DMS 273 treated with DMSO at 0.1 percent for 48 hours (cell line): Measurements from ENCODE around the gene ABCC2.
"Not testable (repeated sequence)": the region's sequence is repeated elsewhere in the genome, so short reads cannot be mapped to it uniquely, and the experiment has no call there.

ENCODE experiments used
- DNase-seq: peaks from one replicate; lab custom pipeline; 2025; lab: John Stamatoyannopoulos, UW

ABCC2 gene

GRCh38 chr10:99852481-99853213, 70.2 kb downstream of the ABCC2 start:
- no peak for DNase-seq

GRCh38 chr10:99853655-99854054, 71.2 kb downstream of the ABCC2 start:
- DNase-seq, result no peak

DNA sequence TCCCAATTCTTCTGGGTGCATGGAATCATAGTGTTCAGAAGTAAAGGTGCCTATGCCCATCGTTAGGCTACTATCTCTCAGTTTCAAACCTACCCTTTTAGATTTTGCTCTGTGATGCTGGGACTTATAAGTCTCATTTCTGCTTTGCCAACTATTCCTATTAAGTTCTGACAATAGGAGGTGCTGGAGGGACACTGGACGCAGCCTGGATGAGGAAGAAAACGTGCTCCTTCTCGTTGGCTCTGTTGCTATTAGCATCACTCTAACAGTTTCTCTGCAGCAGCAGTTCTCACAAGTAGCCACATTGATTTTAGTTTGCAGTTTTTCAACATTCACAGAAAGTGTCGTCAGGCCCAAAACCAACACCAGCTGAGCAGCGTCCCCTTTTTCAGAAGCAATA, 72.4 kb downstream of the ABCC2 start:
- no peak for DNase-seq

DNA sequence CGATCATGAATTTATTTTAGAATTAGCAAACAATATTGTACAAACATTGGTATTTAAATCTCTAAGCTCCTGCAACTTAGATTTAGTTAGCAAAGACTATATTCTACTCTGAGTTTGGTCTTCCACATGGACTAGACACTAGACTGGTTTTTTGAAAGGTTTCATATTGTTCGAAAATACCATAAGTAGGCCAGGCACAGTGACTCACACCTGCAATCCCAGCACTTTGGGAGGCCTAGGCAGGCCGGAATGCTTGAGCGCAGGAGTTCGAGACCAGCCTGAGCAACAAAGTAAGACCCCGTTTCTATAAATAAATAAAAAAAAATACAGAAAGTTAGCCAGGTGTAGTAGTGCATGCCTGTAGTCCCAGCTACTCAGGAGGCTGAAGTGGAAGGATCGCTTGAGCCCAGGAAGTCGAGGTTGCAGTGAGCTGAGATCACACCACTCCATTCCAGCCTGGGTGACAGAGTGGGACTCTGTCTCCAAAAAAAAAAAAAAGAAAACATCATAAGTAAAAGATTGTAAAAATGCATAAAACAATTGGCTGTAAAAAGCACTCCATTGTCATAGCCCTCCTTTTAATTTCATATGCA, 73.1 kb downstream of the ABCC2 start:
- DNase-seq, result no peak

DNA sequence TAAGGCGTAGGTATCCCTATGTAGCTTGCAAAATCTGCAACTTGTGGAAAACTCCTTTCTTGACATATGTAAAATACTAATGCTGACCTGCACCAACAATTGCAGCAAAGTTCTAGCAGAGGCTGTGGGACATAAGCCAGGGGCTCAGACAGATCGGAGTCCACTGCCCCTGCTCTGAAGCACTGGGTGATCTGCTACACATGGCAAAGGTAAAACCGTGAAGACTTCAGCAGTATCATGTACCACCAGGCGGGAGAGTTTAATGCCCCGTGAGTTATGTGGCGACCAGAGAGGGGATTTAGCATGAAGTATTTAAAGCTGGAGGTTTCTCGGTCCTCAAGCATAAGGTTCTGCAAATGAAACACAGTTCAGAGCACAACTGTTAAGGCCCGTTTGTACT, 76.4 kb downstream of the ABCC2 start:
- no peak for DNase-seq

DNA sequence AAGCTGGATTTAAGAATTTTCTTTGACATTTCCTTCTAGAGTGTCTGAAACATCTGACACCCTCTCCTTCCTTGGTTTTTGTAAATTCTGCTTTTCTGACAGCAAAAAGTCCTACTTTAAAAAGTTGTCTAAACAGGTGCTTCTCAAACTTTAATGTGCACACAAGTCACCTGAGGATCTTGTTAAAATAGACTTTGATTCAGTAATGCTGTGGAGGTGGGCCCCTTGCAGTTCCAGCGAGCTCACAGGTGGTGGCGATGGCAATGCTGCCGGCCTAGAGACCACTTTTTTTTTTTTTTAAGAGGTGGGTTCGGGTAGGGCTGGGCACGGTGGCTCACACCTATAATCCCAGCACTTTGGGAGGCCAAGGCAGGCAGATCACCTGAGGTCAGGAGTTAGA, 77.1 kb downstream of the ABCC2 start:
- no peak for DNase-seq

- no peak for DNase-seq
These were observed 78.0 kb downstream of the ABCC2 start for GRCh38 chr10:99860466-99860865.

DNA sequence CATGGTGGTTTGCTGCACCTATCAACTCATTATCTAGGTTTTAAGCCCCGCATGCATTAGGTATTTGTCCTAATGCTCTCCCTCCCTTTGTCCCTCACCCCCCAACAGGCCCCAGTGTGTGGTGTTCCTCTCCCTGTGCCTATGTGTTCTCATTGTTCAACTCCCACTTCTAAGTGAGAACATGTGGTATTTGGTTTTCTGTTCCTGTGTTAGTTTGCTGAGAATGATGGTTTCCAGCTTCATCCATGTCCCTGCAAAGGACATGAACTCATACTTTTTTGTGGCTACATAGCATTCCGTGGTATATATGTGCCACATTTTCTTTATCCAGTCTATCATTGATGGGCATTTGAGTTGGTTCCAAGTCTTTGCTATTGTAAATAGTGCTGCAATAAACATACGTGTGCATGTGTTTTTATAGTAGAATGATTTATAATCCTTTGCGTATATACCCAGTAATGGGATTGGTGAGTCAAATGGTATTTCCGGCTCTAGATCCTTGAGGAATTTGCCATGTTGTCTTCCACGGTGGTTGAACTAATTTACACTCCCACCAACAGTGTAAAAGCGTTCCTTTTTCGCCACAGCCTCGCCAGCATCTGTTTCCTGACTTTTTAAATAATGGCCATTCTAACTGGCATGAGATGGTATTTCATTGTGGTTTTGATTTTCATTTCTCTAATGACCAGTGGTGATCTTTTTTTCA, 81.2 kb downstream of the ABCC2 start:
- not testable (repeated sequence) for DNase-seq

- DNase-seq, result not testable (repeated sequence)
These were observed 84.8 kb downstream of the ABCC2 start for GRCh38 chr10:99867250-99867649.

- DNase-seq, result no peak
These were observed 87.2 kb downstream of the ABCC2 start for GRCh38 chr10:99869581-99870122.

DNA sequence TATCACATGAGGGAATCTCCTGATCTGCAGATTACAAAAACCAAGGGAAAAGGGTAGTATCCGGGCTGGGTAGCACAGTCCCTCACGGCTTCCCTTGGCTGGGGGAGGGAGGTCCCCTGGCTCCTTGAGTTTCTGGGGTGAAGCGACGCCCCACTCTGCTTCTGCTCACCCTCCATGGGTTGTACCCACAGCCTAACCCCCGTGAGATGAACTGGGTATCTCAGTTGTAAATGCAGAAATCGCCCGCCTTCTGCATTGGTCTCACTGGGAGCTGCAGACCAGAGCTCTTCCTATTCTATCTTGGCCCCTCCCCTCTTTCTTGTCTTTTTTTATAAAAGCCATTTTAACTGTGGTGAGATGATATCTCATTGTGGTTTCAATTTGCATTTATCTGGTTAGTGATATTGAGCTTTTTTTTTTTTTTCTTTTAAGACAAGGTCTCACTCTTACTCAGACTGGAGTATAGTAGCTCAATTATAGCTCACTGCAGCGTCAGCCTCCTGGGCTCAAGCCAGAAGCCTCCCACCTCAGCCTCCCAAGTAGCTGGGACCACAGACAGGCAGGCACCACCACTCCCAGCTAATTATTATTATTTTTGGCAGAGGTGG, 87.8 kb downstream of the ABCC2 start:
- DNase-seq, result no peak

- DNase-seq, result no peak
These were observed 90.1 kb downstream of the ABCC2 start for GRCh38 chr10:99872367-99873162.

GRCh38 chr10:99873846-99874245, 91.4 kb downstream of the ABCC2 start:
- no peak for DNase-seq

- DNase-seq, result no peak
These were observed 92.1 kb downstream of the ABCC2 start for GRCh38 chr10:99874341-99875085.

- no peak for DNase-seq
These were observed 93.0 kb downstream of the ABCC2 start for GRCh38 chr10:99875473-99875872.

- no peak for DNase-seq
These were observed 97.8 kb downstream of the ABCC2 start for GRCh38 chr10:99880080-99880835.

DNA sequence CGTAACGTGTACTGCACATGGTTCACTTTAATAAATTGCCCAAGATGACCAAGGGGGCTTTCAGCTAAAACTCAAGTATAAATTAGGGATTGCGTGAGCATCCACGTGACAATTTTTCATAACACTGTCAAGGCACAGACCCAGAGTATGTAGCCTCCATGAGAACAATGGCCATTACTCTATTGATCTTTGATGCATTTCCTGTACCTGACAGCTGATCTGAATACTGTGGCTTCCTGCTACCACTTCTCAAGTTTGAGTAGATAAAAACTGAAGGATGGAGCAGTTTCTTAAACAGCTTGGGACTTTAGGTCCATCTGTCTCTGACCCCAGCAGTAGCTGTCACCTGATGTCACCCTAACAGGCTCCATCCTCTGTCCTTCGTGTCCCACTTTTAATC, 98.9 kb downstream of the ABCC2 start:
- DNase-seq, result no peak

GRCh38 chr10:99883523-99883922, 101.1 kb downstream of the ABCC2 start:
- DNase-seq, result no peak

DNA sequence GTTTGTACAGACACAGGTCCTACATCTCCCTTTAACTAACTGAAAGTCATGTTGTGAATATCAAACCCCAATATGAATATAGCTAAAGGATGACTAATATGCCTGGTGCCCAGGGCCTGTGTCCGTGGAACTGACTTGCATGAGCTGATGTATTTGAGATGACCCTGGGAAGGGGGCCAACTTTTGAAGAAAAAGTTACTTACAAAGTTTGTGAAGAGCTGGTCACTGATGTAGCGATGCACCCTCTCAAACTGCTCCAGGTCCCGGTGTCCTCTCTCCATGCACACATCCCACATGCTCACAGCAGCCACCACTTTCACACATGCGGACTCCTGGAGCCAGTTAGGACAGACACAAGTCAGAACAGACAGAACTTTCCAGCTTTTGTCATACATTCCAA, 106.2 kb downstream of the ABCC2 start:
- DNase-seq, result no peak

- no peak for DNase-seq
These were observed 112.2 kb downstream of the ABCC2 start for GRCh38 chr10:99894613-99895012.
